GM18502 (cell line): ENCODE measurements around the gene DCLRE1B.
A peak's percentile ranks its signal among the peaks of the same experiment; 100 is the strongest.

Source experiments
- ATAC-seq: cut with Tn5 transposase; IDR thresholded peaks from one replicate; pipeline ENCODE4 v1.9.1; 2021; ENCODE audit warnings: mild to moderate bottlenecking; ENCODE audit not compliant: unreplicated experiment, poor library complexity

DCLRE1B gene

GRCh38 chr1:113886417-113887401 lies 18.4 kb upstream of the DCLRE1B start:
- no peak for ATAC-seq

- ATAC-seq = no peak
Observed at GRCh38 chr1:113887402-113888175, 17.5 kb upstream of the DCLRE1B start, which contains the start of gene BCL2L15. BCL2L15 (minus strand) TSS chr1:113887581; CDS start chr1:113887375, 206 bp downstream.

GRCh38 chr1:113890816-113891215 lies 14.3 kb upstream of the DCLRE1B start:
- no peak for ATAC-seq

GRCh38 chr1:113891631-113892220 lies 13.4 kb upstream of the DCLRE1B start:
- ATAC-seq = no peak

GRCh38 chr1:113893267-113893666 lies 11.9 kb upstream of the DCLRE1B start:
- ATAC-seq = no peak

GRCh38 chr1:113895098-113895497 lies 10.0 kb upstream of the DCLRE1B start:
- ATAC-seq = no peak

GRCh38 chr1:113895961-113896360 lies 9.2 kb upstream of the DCLRE1B start:
- no peak for ATAC-seq

GRCh38 chr1:113898241-113898814 lies 6.8 kb upstream of the DCLRE1B start:
- ATAC-seq = no peak

GRCh38 chr1:113899111-113899510 lies 6.0 kb upstream of the DCLRE1B start:
- no peak for ATAC-seq

GRCh38 chr1:113901191-113901590 lies 3.9 kb upstream of the DCLRE1B start:
- ATAC-seq = no peak

- no peak for ATAC-seq
Observed at GRCh38 chr1:113903501-113904292, 1.4 kb upstream of the DCLRE1B start.

GRCh38 chr1:113904293-113904673 lies 843 bp upstream of the DCLRE1B start:
- ATAC-seq = peak; percentile 43

- ATAC-seq = no peak
Observed at GRCh38 chr1:113905435-113905861, 322 bp downstream of the DCLRE1B start.

- no peak for ATAC-seq
Observed at GRCh38 chr1:113912594-113913311, 7.6 kb downstream of the DCLRE1B start.

- ATAC-seq = no peak
Observed at GRCh38 chr1:113913312-113913668, 8.2 kb downstream of the DCLRE1B start.

- no peak for ATAC-seq
Observed at GRCh38 chr1:113913887-113914664, 8.9 kb downstream of the DCLRE1B start.

- ATAC-seq = no peak
Observed at GRCh38 chr1:113916974-113917373, 11.8 kb downstream of the DCLRE1B start.

- no peak for ATAC-seq
Observed at GRCh38 chr1:113917400-113918082, 12.4 kb downstream of the DCLRE1B start.
